HG03432 (cell line): ENCODE results near the gene ZBTB47.

Experiments
- ATAC-seq: cut with Tn5 transposase; IDR thresholded peaks from one replicate; pipeline ENCODE4 v1.9.1; 2021; ENCODE audit warnings: mild to moderate bottlenecking, moderate library complexity; ENCODE audit not compliant: unreplicated experiment

Gene ZBTB47

GRCh38 chr3:42653560-42654330 lies at the start of gene ZBTB47:
Gene ZBTB47, plus strand, starts transcription at chr3:42653697. Its CDS starts 4,659 bp downstream, at chr3:42658356.
- ATAC-seq, result no peak

GRCh38 chr3:42605546-42606173 lies 47.8 kb upstream of the ZBTB47 start:
- ATAC-seq, result no peak

DNA sequence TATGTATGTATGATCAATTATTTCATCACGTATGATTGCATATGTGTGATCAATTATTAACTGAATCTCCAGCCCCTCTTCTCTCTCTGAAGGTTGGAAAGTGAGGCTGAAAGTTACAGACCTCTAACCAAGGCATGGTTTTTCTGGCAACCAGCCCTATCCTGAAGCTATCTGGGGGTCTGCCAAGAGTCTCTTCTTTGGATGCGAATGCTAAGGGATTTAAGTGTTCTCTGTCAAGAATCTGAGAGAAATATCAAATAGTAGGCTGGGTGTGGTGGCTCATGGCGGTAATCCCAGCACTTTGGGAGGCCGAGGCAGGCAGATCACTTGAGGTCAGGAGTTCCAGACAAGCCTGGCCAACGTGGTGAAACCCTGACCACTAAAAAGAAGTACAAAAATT lies 44.9 kb upstream of the ZBTB47 start:
- no peak for ATAC-seq

DNA sequence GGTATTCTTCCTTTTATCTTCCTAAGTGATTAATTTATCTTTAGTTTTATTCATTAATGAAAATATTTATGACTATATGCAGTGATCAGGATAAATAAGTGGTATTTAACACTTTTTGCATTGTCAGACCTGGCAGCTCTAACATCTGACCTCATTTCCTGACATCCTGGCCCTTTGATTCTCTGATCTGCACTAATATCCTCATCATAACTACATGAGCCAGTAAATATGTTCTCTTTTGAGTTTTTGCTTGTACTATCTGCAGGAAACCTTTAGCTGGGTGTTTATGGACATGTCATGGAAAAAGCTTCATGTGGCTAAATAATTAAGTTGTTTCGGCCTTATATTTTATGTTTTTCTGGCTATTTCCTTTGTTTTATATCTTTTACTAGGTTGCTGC lies 42.5 kb upstream of the ZBTB47 start:
- ATAC-seq, result no peak

GRCh38 chr3:42612217-42612616 lies 41.3 kb upstream of the ZBTB47 start:
- no peak for ATAC-seq

GRCh38 chr3:42612928-42613327 lies 40.6 kb upstream of the ZBTB47 start:
- ATAC-seq, result peak; percentile 88

DNA sequence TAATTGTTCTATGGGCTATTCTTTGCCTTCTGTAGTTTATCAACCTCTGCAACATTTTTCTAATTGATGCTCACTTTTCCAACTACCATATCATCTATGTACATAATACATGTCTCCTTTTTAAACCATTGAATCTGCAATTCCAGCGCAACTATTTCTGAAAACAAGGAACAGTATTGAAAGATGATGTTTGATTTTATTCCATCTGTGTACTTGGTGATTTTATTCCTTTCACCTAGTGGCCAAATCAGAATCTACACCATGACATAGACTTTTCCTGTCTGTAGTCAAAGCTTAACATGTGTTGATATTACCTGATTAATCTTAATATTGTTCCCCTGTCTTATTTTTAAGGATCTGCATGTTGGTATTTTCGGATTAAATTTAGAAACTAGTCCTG lies 40.0 kb upstream of the ZBTB47 start:
- no peak for ATAC-seq

DNA sequence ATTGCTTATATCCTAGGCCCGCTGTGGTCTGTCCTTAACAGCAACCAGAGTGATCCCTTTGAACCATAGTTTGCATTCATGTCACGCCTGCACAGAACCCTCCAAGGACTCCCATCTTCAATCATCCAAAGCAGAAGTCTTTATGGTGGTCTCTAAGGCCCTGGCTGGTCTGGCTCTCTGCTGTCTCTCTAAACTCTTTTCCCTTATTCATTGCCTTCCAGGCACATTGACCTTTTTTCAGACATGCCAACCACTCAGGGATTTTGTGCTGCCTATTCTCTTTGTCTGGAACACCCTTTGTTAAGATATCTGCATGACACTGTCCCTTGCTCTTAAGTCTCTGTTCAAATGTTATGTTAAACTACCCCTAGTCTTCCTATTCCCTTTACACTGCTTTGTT lies 21.9 kb upstream of the ZBTB47 start:
- no peak for ATAC-seq

- no peak for ATAC-seq
Measured at GRCh38 chr3:42632146-42632545, 21.4 kb upstream of the ZBTB47 start.

- ATAC-seq, result no peak
Measured at GRCh38 chr3:42633544-42633943, 20.0 kb upstream of the ZBTB47 start.

GRCh38 chr3:42635111-42635510 lies 18.4 kb upstream of the ZBTB47 start:
- no peak for ATAC-seq

- ATAC-seq, result no peak
Measured at GRCh38 chr3:42637001-42637400, 16.5 kb upstream of the ZBTB47 start.

GRCh38 chr3:42638339-42638842 lies 15.1 kb upstream of the ZBTB47 start:
- peak; percentile 47 for ATAC-seq

- ATAC-seq, result no peak
Measured at GRCh38 chr3:42639192-42639591, 14.3 kb upstream of the ZBTB47 start.

GRCh38 chr3:42640129-42640528 lies 13.4 kb upstream of the ZBTB47 start:
- ATAC-seq, result no peak

DNA sequence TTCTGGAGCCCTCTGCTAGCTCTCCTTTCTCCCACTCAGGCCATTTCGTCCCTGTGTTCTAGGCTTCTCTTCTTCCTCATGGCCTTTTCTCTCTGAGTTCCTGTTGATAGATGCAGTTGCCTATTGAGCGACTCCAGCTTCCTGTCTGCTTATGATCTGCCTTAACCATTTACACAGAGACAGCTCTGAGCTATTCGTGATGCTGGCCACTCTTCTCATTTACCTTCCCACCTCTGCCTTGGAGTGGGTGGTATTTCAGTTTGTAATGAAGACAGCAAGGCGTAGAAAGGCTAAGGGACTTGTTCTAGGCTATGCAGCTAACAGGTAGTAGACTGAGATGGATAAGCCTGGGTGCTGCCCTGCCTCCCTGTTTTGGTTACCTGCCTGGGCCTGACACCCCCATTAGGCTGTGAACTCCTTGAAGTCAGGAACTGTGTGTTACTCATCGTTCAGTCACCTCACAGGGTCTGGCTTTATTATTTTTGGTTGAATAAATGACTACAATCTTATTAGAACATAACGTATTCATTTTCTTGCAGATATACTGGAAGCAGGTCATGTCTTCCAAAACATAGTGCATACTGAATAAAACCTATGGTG lies 12.6 kb upstream of the ZBTB47 start:
- no peak for ATAC-seq

- no peak for ATAC-seq
Measured at GRCh38 chr3:42647821-42648459, 5.6 kb upstream of the ZBTB47 start.

DNA sequence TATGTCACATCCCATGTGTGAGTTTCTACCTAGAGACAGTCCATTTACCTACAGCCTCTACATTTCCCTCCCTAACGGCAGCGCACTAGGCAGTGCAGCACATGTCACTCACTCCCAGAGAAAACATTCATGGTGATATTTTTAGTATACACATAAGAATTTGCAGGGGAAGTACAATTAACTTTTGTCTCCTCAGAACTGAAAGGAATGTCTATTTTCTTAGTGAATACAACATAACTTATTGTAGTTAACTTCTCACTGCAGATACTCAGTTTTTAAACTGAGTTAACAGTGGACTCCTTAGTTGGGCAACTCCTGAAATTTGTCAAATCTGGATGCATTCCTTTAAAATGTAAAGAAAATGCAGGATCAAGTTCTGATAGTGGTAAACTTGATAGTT lies 4.5 kb upstream of the ZBTB47 start:
- ATAC-seq, result no peak

DNA sequence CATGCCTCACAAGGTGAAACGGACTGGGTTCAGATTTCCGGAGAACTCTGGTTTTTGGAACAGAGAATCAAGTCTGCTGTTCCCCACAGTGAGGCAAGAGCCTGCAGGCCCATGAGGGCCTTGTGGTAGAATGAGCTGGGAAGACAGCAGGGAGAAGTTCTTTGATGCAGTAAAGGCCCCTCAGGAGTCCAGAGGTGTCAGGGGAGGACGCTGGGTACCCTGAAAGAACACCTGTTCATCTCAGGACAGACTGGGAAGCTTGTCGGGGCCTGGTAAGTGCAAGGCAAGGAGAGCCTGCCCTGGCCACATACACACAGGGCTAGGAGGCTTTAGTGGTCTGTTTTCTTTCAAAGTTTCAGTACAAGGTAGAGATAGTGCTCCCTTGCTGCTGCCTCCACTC lies 3.7 kb upstream of the ZBTB47 start:
- ATAC-seq, result no peak

GRCh38 chr3:42651248-42652091 lies 2.0 kb upstream of the ZBTB47 start:
- ATAC-seq, result no peak

- peak; percentile 29 for ATAC-seq
Measured at GRCh38 chr3:42652251-42652610, 1.3 kb upstream of the ZBTB47 start.
